ENCODE measurements around the gene COA6.

The COA6 gene

DNA sequence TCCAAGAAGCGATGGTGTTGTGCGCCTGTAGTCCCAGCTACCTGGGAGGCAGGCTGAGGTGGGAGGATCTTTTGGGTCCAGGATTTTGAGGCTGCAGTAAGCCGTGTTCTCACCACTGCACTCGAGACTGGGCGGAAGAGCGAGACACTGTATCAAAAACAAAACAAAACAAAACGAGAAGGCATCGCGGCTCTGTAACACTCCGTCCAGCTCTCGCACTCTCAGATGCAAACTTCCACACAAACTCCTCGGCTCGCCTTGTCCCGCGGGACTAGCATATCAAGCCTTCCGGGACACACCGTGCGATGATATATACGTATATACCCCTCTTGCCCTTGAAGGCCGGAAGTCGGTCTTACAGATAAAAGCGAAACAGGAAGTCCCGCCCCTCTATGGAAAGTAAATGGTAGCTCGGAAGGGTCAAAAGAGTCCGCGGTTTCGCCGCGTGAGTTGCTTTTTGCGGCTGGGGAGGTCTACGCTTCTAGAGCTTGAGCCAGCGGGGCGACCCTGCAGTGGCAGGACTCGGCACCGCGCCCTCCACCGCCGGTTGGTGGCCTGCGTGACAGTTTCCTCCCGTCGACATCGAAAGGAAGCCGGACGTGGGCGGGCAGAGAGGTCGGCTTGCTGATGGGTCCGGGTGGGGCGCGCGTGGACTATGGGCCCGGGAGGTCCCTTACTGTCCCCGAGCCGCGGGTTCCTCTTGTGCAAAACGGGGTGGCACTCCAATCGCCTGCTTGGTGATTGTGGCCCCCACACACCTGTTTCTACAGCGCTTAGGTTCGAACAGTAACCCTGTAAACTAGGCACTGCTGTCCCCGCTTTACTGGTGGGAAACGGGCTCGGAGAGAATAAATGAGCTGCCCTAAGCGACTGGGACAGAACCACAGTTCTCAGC, at the start of gene COA6:
Gene COA6 (plus strand): TSS at position 393 of the 895 bp plus-strand sequence. CDS start 11 bp downstream, at position 404.
- H3K4me3 ChIP-seq (ENCODE audit: control insufficient read depth, low read depth, low read length) = peak within 1 kb of the TSS; percentile 58
- no peak for TF ChIP-seq CTCF (IDR thresholded peaks at IDR 0.05; ENCODE audit: control insufficient read depth, insufficient read depth, low read depth, low read length, missing control alignments)
- DNase-seq (ENCODE audit: low read depth) = peak; percentile 80

GRCh38 chr1:234324821-234325220, 48.4 kb upstream of the COA6 start:
- no peak for TF ChIP-seq CTCF (IDR thresholded peaks at IDR 0.05; ENCODE audit: control insufficient read depth, insufficient read depth, low read depth, low read length, missing control alignments)
- DNase-seq (ENCODE audit: low read depth) = no peak
- no peak overlapping the region for H3K4me3 ChIP-seq (ENCODE audit: control insufficient read depth, low read depth, low read length)

DNA sequence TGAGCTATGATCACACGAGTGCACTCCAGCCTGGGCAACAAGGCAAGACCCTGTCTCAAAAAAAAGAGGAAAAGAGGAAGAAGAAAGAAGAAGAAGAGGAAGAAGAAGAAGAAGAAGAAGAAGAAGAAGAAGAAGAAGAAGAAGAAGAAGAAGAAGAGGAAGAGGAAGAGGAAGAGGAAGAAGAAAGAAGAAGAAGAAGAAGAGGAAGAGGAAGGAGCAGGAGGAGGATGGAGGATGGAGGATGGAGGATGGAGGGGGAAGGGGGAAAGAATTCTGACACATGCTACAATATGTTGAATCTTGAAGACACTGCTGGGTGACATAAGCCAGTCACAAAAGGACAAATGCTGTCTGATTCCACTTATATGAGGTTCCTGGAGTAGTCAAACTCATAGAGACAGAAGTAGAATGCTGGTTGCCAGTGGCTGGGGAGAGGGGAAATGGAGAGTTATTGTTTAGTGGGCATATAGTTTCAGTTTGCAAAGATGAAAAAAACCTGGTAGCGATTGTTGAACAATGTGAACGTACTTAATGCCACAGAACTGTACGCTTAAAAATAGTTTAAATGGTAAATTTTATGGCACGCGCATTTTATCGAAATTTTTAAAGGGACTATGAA, 47.3 kb upstream of the COA6 start:
- DNase-seq (ENCODE audit: low read depth) = no peak
- TF ChIP-seq CTCF (IDR thresholded peaks at IDR 0.05; ENCODE audit: control insufficient read depth, insufficient read depth, low read depth, low read length, missing control alignments) = no peak
- no peak overlapping the region; the same call in 1 of the 2 replicates for H3K4me3 ChIP-seq (ENCODE audit: control insufficient read depth, low read depth, low read length)

- peak; percentile 79 for TF ChIP-seq CTCF (IDR thresholded peaks at IDR 0.05; ENCODE audit: control insufficient read depth, insufficient read depth, low read depth, low read length, missing control alignments)
- DNase-seq (ENCODE audit: low read depth) = no peak
- peak overlapping the region; percentile 24 for H3K4me3 ChIP-seq (ENCODE audit: control insufficient read depth, low read depth, low read length)
These were observed 46.5 kb upstream of the COA6 start for GRCh38 chr1:234326497-234327366.

DNA sequence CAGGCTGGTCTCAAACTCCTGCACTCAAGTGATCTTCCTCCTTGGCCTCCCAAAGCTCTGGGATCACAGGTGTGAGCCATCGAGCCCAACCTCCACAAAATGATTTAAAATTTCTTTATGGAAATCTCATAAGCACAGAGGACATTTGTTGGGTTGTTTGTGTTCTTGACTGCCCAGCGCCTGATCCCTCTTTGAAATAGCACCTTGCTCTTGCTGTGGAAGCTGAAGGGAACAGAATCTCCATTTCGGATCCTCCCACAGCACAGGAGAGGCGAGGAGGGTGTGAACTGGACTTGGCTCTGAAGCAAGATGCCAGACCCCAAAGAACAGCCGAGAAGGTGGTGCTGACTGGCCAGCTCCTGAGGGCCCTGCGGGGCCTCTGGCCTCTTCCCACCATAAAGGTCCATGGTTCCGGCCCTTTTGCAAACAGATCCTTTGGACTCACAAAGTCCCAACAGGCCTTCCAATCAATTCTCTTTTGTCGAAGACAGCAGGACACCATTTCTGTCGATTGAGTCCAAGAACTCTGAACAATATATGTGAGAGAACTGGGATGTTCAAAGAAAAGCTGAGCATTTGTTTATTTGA, 45.6 kb upstream of the COA6 start:
- no peak overlapping the region for H3K4me3 ChIP-seq (ENCODE audit: control insufficient read depth, low read depth, low read length)
- no peak for DNase-seq (ENCODE audit: low read depth)
- TF ChIP-seq CTCF (IDR thresholded peaks at IDR 0.05; ENCODE audit: control insufficient read depth, insufficient read depth, low read depth, low read length, missing control alignments) = no peak

DNA sequence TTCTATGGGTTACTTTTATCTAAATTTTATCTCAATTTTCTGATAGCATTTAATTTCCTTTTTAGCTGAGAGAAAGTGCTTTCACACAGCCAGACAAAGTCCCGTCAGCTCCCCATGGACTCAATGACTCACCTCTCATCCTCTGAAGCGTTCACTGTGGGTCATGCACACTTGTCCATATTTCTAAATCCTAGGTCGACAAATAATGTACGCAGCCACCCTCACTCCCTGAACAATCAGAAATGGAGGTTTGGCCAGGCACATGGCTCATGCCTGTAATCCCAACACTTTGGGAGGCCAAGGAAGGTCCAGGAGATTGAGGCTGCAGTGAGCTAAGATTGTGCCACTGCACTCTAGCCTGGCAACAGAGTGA, 42.4 kb upstream of the COA6 start:
- TF ChIP-seq CTCF (IDR thresholded peaks at IDR 0.05; ENCODE audit: control insufficient read depth, insufficient read depth, low read depth, low read length, missing control alignments) = no peak
- no peak overlapping the region for H3K4me3 ChIP-seq (ENCODE audit: control insufficient read depth, low read depth, low read length)
- no peak for DNase-seq (ENCODE audit: low read depth)
